Activated CD4-positive, alpha-beta T cell treated with anti-CD3 and anti-CD28 coated beads, Interleukin-2, Interleukin-6, amounts not matched to agents 100 ng/mL and 50 ng/mL, durations not matched to agents 16 hours and 8 hours (primary cell): ENCODE measurements around the gene MRPL34.

Source experiments
- DNase-seq: peaks from one replicate; pipeline ENCODE4 v3.0.0-alpha.2; 2020

Gene MRPL34

DNA sequence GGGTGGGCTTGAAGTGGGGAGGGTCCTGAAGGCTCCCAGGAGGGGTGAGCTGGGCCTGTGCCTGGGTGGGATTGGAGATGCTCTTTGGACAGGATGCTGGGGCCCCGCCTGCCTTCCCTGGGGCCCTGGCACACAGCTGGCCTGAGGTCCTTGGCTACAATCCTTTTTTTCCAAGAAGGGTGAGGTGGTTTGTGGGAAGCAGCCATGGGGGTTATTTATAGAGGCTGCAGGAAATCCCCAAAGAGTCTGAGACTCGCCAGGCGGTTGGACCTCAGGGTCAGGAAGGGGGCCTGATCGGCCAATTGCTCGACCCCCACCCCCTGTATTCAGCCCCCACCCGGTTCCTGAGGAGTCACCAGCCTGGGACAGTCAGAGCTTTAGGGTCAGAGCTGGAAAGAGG lies 41.7 kb downstream of the MRPL34 start:
- DNase-seq = no peak

DNA sequence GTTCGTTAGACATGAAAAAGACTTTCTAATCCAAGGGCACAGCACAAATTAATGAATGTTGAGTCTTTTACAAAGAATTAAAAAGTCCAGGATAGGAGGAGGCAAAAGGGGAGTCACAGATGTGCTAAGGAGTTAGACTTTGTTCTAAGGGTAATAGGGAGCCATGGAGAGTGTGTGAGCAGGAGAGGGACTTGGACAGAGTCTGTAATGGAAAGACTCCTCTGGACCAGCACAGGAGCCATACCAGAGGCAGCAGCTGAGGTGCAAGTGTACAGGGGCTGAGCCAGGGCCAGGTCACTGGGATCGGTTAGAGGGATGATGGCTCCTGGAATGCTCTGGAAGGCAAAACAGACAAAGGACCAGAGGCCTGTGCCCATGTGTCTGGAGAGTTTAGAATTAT lies 42.2 kb downstream of the MRPL34 start:
- DNase-seq = no peak

DNA sequence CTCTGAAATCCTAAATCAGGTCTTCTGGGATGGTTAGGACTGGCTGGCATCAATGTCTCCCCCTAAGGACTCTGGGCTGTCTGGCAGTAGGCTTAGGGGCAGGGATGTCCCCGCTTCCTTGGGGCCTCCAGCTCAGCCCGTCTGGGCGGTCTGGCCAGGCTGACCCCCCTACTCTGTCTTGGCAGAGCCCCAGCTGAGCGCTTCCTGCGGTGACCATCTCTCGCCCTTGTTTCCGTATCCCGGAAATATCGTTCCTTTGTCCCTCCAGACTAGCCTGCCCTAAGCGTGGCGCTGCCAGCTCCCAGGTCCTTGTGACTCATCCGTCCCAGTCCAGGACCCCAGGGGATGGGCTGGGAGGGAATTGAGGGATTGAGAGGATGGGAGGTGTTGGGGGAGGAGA lies 43.0 kb downstream of the MRPL34 start:
- no peak for DNase-seq

DNA sequence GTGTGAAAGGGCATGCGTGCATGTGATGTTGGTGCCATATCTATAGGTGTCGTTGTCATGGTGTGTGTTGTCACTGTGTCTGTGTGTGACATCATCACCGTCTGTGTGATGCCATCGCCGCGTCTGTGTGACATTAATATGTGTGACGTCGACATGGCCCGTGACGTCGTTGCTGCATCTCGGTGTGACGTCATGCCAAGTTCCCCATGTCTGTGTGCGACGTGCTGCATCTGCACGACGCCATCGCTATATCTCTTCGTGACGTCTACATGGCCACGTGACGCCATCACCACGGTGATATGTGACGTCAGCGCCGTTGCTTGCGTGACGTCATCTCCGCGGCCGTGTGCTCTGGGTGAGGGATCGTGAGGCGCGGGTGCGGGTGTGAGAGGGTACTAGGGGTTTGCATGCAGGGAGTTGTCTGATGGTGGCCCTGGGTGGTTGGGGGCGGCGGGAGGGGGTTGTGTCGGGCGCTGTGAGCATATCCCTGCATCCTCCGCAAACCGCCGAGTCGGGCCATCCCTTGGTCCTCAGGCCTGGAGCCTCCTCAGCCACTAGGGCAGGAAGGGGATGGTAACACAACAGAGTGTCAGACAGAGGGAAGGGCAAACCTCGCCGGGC lies 46.3 kb downstream of the MRPL34 start:
- no peak for DNase-seq

DNA sequence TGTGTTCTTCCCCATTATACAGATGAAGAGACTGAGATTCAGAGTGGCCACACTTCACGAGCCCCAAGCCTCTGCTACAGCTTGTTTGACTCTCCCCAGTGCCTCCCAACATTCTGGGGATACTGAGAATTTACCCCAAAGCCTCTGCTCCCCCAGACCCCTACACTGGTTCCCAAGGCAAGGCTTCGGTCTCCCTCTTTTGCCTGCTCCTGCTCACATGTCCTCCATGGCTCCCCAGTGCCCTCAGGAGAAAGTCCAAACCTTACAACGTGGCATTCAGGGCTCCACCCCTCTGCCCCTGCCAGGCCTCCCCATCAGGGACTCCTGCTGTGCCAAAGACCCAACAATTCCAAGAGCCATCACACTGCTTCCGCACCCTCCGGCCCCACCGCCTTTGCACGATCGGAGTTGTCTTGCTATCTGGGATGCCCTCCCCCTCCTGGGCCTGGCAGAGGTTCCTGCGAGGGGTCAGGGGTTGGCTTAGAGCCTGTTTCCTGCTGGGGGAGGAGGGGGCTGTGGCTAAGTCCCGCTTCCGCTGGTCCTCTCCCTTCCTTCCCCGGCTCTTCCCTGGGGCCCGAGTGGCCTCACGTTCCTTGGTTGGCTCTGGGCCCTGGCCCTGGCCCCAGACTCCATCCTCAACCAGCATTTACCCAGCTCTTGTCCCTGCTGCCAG lies 47.1 kb downstream of the MRPL34 start:
- no peak for DNase-seq

DNA sequence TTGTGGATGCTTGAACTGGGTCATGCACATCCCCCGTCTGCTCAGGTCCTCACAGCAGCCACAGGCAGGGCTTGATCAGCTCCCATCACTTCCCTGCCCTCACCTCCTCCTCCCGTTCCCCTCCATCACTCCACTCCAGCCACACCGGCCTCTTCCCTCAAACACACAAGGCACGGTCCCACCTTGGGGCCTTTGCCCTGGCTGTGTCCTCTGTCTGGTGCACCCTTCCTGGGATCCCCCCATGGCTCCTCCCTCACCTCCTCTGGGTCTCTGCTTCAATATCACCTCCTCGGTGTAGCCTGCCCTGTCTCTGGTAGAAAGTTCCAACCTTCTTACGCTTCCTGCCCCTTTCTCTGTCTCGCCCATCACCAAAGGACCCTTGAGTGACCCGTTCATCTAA lies 47.7 kb downstream of the MRPL34 start:
- no peak for DNase-seq
